GM19193 (cell line): ENCODE measurements around the gene MRTFA.

Source experiments
- POLR2A ChIP-seq: IDR thresholded peaks from 4 replicates; pipeline ENCODE4 v1.6.1; 2011; ENCODE audit not compliant: insufficient read depth, insufficient read length; ENCODE audit errors: extremely low read depth

MRTFA gene

DNA sequence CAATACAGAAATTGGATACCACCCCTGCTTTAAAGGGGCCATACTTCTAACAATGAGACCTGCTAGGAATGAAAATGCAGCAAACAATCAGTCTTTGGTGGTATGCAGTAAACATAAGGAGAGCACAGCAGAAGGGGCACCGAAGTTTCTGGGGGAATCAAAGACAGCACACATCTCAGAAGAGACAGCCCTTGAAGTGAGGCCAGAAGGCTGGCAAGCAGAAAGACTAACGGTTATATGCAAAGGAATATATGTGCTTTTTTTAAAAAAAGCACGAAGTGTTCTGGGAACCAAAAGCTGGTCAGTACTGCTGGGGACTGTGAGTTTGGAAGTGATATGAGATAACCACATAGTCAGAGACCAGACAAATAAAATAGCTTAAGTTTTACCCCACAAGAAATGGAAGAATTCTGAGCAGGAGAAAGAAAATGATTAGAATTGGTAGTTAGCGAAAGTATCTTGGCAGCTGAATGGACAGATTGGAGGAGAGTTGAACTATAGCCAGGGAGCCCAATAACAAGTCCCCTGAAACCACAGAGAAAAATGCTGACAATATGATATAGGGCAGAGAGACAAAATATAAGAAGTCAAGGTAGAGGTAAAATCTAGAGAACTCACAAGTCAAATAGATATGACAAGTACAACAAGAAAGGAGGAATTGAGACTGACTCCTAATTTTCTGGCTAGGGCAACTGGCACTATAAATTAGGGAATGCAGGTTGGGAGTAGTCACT lies 125.7 kb downstream of the MRTFA start:
- no peak for TF ChIP-seq POLR2A

DNA sequence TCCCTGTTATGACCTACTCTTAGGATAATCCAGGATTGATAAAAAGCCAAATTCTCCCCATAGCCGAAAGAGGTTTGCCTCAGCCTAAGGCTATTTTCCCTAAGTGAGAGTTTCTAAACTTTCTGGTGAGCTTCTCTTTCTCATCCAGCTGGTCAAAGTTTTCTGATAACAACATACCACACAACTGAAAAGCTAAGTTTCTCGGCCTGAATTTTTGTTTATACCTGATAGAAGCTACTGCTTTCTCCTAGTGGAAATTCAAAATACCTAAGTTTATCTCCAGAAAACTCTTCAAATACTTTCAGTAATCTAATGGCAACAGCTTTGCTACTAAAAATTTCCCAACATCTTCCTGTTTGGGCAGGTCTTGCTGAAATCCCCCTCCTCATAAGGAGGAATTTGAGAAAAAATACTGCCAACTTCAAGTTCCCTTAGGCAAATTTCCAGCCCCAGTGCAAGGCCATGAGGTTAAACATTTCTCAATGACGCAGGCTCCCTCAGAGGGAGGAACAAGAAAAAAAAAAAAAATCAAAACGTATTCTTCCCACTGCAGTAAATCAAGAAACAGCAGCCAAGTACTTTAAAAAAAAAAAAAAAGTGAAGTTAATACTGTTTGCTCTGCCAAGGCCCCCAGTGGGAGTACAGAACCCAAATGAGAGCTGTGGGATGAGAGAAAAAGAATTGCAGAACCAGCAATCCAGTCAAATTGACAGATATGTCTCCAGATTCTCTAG lies 127.0 kb downstream of the MRTFA start:
- no peak for TF ChIP-seq POLR2A

DNA sequence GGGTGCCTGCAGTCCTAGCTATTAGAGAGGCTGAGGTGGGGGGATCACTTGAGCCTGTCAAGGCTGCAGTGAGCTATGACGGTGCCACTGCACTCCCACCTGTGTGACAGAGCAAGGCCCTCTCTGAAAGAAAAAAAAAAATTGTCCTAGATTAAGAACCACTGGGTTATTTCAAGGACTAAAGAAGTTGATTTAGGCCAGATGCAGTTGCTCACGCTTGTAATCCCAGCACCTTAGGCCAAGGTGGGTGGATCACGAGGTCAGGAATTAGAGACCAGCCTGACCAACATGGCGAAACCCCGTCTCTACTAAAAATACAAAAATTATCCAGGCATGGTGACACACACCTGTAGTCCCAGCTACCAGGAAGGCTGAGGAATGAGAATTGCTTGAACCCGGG lies 129.0 kb downstream of the MRTFA start:
- TF ChIP-seq POLR2A = no peak

DNA sequence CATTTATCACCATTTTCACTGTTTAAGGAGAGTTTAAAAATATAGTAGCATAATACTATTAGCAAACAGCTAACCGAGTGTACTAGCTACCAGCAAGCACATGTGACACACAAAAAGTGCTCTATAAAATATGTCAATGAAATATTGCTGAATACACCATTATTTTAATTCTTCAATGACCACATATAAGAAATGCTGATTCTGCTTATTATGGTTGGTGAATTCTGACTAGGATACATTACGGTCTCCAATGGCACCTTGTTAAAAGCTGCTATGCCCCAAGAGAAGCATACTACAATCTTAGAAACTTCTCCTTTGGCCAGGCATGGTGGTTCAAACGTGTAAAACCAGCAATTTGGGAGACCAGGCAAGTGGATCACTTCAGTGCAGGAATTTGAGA lies 129.8 kb downstream of the MRTFA start:
- no peak for TF ChIP-seq POLR2A

DNA sequence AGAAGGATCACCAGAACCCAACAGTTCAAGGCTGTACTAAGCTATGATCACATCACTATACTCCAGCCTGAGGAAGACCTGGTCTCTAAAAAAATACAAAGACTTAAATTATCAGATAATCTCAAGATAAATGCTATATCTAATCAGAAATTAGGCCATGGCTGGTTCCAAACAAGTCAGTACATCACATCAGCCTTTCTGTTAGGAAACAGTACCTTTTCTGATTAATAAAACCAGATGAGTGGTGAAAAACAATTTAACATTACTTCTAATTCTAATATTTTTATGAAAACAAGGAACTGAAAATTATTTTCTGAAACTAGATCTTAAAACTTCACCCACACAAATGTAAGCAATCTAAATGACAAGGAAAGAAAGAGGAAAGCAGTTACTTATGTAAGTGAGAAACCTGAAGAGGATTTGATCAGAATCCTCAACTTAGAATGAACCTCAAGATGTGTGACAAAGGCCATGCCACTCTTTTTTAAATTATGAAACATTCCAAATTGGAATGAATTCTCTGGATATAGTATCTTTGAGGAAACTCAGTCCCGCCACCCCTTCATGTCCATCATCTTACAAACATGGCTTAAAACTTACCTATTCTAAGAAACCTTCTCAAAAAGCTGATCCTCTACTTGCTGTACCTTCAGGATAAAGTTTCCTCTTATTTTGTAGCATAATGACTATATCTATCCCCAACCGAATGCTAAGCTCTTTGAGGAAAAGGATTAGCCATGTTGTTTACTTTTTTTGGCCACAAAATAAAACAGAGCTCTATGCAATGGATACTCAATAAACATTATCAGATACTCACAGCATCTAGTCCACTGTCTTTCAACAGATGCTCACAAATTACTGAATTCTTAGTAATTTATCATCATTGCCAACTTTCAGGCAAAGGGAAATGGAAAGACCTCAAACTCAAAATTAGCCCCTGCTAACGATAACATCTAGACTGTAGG lies 132.0 kb downstream of the MRTFA start:
- no peak for TF ChIP-seq POLR2A

DNA sequence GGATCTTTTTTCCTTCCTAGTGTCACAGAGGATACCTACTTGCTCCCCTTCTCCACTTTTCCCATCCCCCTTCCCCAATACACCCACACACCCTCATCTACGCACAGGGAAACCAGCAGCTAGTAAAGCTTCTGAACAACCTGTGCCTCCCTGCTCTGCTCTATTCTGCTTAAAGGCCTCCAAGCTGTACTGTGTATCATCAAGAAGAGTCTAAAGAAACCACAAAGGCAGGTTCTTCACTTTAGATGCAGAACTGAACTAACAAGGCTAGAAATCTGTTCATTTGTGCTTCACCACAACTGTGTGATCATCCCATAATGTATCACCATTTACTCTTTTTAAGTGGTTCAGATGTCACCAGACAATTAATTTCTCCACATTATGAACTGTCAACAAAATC lies 133.6 kb downstream of the MRTFA start:
- TF ChIP-seq POLR2A = no peak

DNA sequence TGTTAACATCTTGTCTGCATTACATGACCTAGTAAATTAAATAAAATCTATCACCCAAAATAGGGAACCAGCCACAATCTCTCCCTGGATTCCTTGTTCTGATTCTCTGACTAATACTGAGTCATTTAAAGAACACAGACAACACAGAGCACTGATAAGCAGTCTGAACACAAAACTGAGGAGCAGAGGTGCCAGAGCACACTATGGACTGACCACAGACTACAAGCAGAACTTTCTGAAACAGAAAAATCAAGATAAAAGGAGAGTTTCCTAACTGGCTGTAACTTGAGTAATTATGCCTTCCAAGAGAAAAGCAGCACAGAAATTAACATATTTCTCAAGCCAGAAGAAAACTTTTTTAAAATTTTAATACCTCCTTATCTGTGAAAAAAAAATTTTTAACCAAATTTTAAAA lies 137.3 kb downstream of the MRTFA start:
- no peak for TF ChIP-seq POLR2A

DNA sequence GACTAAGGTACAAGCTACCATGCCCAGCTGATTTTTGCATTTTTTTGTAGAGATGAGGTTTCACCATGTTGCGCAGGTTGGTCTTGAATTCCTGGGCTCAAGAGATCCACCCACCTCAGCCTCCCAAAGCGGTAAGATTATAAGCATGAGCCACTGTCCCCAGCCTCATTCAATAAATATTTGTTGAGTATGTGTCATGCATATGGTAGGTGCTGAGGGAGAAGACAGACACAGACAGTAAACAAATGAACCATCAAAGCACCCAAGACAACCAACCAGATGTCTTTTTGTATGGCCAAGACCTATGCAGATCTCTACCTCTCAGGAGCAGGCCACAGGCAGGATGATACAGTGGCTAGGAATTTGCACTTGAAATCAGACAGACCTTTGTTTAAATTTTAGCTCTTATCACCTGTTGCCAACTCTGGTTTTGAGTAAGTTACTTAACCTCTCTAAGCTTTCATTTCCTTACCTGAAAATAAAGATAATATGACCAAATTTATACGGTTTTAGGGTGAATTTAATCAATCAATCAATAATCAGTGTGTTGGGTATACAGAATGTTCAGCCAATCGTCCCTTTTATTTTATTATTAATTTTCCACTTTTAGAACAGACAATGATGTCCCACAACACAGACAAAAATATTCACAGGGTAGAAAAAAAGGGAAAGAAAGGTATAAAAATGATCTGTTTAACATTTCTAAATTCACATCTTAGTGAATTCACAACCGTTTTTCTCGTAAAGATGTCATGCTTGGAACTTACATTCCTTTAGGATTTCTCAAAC lies 137.9 kb downstream of the MRTFA start:
- TF ChIP-seq POLR2A = no peak

DNA sequence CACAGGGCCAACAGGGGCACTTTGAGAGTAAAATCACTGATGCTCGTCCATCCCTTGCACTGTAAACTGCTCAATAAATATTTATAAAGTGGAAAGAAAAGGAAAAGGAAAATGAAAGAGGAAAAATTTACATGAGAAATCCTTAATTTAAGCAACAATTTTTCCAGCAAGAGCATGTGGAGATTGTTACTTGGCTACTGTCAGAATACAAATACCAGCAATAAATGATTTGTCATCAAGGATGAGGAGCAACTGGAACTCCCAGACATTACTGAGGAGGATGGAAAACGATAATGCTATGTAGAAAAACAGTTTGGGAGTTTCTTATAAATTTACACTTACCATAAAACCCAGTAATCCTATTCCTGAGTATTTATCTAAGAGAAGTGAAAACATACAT lies 143.1 kb downstream of the MRTFA start:
- TF ChIP-seq POLR2A = no peak

DNA sequence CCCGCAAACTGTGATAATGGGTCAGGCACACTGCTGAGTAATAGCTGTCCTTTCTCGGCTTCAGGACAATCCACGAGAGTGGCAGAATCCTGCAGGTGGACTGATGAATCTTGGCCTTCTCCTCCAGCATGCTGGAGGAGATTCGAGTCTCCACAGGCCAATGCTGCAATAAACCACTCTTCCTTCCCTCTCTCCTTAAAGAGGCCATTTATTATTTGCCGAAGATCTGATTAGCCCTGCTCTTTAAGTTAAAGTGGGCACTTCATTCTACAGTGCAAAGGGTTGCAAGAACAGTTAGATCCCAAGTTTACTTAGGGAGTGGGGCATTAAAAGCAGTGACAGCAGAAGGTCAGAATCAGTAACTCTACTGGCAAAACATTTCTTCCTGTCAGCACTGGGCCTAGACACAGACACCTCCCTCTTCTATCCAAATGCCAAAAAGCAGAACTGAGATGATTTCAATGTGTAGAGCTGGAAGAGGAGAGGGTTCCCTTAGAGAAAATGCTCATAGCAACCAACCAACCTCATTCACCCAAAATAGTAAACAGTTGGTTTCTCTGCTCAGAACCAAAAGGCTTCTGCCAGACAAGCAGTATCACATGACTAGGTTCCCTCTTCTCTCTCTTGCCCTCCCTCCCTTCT lies 144.4 kb downstream of the MRTFA start:
- TF ChIP-seq POLR2A = no peak

DNA sequence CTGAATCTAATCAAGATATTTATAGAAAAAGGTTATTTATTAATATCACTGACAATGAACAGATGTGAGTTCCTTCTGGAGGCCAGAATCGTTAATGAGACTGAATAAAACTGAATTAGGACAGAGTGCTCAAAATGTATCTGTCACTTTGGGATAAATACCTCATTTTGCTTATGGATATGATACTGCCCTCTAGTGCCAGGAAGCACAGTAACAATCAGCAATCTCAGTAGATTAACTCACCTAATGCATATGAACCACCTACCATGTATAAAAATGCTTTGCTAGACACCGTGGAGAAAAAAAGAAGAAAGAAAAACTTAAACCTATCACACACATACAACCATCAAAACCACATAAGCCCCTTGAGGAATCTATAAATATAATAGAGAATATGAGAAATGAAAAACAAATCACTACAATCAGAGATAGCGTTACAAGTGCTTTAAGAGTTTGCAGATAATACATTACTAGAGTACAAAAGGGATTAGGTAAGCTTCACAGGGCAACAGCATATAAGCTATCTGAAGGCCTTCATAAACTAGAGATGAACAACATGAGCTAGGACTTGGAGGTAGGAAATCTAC lies 148.8 kb downstream of the MRTFA start:
- TF ChIP-seq POLR2A = no peak

DNA sequence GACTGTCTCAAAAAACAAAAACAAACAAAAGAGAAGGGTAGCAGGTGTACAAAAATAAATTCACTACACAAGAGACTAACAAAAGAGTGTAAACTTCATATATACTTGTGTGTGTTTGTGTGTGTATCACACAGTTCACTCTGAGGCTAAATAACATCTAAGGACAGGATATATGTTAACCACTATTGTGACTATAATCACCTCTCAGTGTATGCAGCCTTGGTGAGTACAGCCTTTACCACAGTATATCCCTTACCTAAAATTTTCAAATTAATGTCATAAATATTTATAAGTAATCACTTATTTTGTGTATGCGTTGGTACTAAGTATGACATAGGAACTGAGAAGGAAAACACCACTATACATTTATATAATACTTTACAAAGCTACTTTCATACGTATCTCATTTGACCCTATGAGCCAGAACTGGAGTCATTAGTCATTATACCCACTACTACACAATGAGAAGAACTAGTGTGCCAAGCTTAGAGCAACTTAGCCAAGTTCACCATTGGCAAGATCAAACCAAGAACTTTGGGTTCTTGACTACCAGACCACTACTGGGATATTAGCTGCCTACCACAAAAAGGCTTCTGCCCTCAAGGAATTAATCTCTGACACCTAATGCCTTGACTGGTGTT lies 149.4 kb downstream of the MRTFA start:
- no peak for TF ChIP-seq POLR2A
